Tibial nerve (tissue), 3 donors: ENCODE results near the gene LMX1A.

Experiments
- POLR2A ChIP-seq, 2 donors: fragments of 450-650 bp; IDR thresholded peaks; one replicate each; pipeline ENCODE4 v1.6.1; 2017; ENCODE audit warnings: antibody characterized with exemption in 2 of 2, mild to moderate bottlenecking in 2 of 2, moderate library complexity in 2 of 2
- TF ChIP-seq, protein P1 (sequence below), 5 experiments: fragments of 200-600 bp in 3 of 5; fragments of 450-650 bp in 2 of 5; sonication (generic) in 3 of 5; IDR thresholded peaks; one replicate each; pipeline ENCODE4 v1.5.1; 2016 to 2019; ENCODE audit warnings: antibody characterized with exemption in 5 of 5, mild to moderate bottlenecking in 3 of 5, moderate library complexity in 2 of 5

DNA sequence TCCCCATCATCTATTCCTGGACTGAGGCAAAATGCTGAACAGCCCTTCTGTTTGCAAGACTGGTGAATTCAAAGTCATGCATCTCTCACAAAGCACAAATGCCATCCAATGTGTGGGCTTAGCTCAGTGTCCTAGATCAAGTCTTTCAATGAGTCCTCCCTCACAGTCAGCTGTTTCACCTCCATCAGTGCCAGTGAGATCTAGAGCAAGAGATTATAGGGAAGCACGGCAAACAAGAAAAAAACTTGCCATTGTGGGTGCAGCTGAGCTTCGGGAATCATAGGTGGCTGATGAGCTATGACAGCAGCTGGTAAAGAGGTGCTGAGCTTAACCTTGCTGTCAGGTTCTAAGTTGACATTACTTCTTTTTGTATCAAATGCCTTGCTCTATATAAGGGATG, 130.2 kb downstream of the LMX1A start:
- TF ChIP-seq, protein P1, sequence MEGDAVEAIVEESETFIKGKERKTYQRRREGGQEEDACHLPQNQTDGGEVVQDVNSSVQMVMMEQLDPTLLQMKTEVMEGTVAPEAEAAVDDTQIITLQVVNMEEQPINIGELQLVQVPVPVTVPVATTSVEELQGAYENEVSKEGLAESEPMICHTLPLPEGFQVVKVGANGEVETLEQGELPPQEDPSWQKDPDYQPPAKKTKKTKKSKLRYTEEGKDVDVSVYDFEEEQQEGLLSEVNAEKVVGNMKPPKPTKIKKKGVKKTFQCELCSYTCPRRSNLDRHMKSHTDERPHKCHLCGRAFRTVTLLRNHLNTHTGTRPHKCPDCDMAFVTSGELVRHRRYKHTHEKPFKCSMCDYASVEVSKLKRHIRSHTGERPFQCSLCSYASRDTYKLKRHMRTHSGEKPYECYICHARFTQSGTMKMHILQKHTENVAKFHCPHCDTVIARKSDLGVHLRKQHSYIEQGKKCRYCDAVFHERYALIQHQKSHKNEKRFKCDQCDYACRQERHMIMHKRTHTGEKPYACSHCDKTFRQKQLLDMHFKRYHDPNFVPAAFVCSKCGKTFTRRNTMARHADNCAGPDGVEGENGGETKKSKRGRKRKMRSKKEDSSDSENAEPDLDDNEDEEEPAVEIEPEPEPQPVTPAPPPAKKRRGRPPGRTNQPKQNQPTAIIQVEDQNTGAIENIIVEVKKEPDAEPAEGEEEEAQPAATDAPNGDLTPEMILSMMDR (IDR thresholded peaks at IDR 0.05), result no peak
- TF ChIP-seq POLR2A (IDR thresholded peaks at IDR 0.05), result no peak
